CD14-positive monocyte (primary cell): ENCODE measurements around the gene C1QTNF9. TPM values are rescaled to one million over a fixed set of nuclear protein-coding genes. Genes with fewer than 3 reads are reported as not detected.

Experiments
- DNase-seq, 3 donors: peaks; one replicate each; pipeline ENCODE4 v3.0.0-alpha.2; 2011 to 2022
- H2AFZ ChIP-seq: 2 replicates; pipeline ENCODE4 v1.6.0; 2012; ENCODE audit warnings: mild to moderate bottlenecking, low read depth, low read length, inconsistent platforms; ENCODE audit not compliant: insufficient read depth, poor library complexity, severe bottlenecking
- H3K27ac ChIP-seq, 2 donors: 1 replicate in 1 of 2; 2 replicates in 1 of 2; pipeline ENCODE4 v1.5.1; 2012 to 2013; ENCODE audit warnings: low read length in 2 of 2, control low read depth in 1 of 2, inconsistent platforms in 1 of 2, low read depth in 1 of 2, mild to moderate bottlenecking in 1 of 2
- H3K27me3 ChIP-seq, 2 donors: one replicate each; pipeline versions ENCODE4 v1.6.0 to v1.6.1; 2011 to 2013; ENCODE audit warnings: low read length in 2 of 2; ENCODE audit not compliant: control insufficient read depth in 2 of 2, insufficient read depth in 2 of 2
- H3K36me3 ChIP-seq, 2 donors: replicated peaks in 1 of 2; 1 replicate in 1 of 2; 2 replicates in 1 of 2; pipeline versions ENCODE4 v1.5.1 to v1.6.1; 2012 to 2013; ENCODE audit warnings: low read length in 2 of 2, control low read depth in 1 of 2, inconsistent platforms in 1 of 2, mild to moderate bottlenecking in 1 of 2; ENCODE audit not compliant: insufficient read depth in 2 of 2, control insufficient read depth in 1 of 2
- H3K4me1 ChIP-seq, 2 donors: 1 replicate in 1 of 2; 2 replicates in 1 of 2; pipeline versions ENCODE4 v1.5.1 to v1.6.1; 2012 to 2013; ENCODE audit warnings: low read length in 2 of 2, control low read depth in 1 of 2, inconsistent platforms in 1 of 2, mild to moderate bottlenecking in 1 of 2, moderate library complexity in 1 of 2; ENCODE audit not compliant: insufficient read depth in 2 of 2, control insufficient read depth in 1 of 2
- H3K4me2 ChIP-seq: replicated peaks from 2 replicates; pipeline ENCODE3; 2012; ENCODE audit warnings: low read length, moderate library complexity, mild to moderate bottlenecking; ENCODE audit not compliant: poor library complexity, severe bottlenecking; ENCODE audit errors: extremely low read depth
- H3K4me3 ChIP-seq, 3 experiments: fragments of 200-600 bp in 1 of 3; sonication (generic) in 1 of 3; replicated peaks in 1 of 3; 1 replicate in 2 of 3; 2 replicates in 1 of 3; pipeline ENCODE4 v1.5.1; 2011 to 2013; ENCODE audit warnings: low read length in 3 of 3, mild to moderate bottlenecking in 3 of 3, control low read depth in 2 of 3, low read depth in 2 of 3, inconsistent platforms in 1 of 3, moderate library complexity in 1 of 3
- H3K79me2 ChIP-seq: 2 replicates; pipeline ENCODE4 v1.6.0; 2012; ENCODE audit warnings: mild to moderate bottlenecking, control low read depth, inconsistent platforms, low read length, moderate library complexity; ENCODE audit not compliant: insufficient read depth
- H3K9ac ChIP-seq: 2 replicates; pipeline ENCODE4 v1.6.0; 2017; ENCODE audit warnings: low read length, mild to moderate bottlenecking; ENCODE audit not compliant: insufficient read depth, poor library complexity, severe bottlenecking
- H3K9me3 ChIP-seq, 2 donors: replicated peaks in 1 of 2; 1 replicate in 1 of 2; 2 replicates in 1 of 2; pipeline versions ENCODE4 v1.5.1 to v1.6.1; 2012 to 2013; ENCODE audit warnings: low read length in 2 of 2, control low read depth in 1 of 2; ENCODE audit not compliant: control insufficient read depth in 1 of 2, insufficient read depth in 1 of 2
- H4K20me1 ChIP-seq: 2 replicates; pipeline ENCODE4 v1.6.0; 2012; ENCODE audit warnings: mild to moderate bottlenecking, low read length, control low read depth, moderate library complexity; ENCODE audit not compliant: insufficient read depth
- H3K27ac Mint-ChIP-seq, 7 donors: one replicate each; pipeline ENCODE4 v1.8.0; 2020; ENCODE audit warnings: mild to moderate bottlenecking in 7 of 7, mixed read lengths in 7 of 7, moderate library complexity in 6 of 7, inconsistent platforms in 2 of 7
- H3K27me3 Mint-ChIP-seq, 3 donors: one replicate each; pipeline ENCODE4 v1.8.0; 2021 to 2022; ENCODE audit warnings: low read depth in 3 of 3, mild to moderate bottlenecking in 3 of 3, mixed read lengths in 3 of 3, moderate library complexity in 3 of 3, inconsistent platforms in 1 of 3
- H3K36me3 Mint-ChIP-seq, 2 donors: one replicate each; pipeline ENCODE4 v1.8.0; 2020; ENCODE audit warnings: mixed read lengths in 2 of 2, inconsistent platforms in 1 of 2, mild to moderate bottlenecking in 1 of 2
- H3K4me1 Mint-ChIP-seq: one replicate; pipeline ENCODE4 v1.8.0; 2020; ENCODE audit warnings: mild to moderate bottlenecking, mixed read lengths
- H3K4me3 Mint-ChIP-seq, 2 donors: one replicate each; pipeline ENCODE4 v1.8.0; 2020; ENCODE audit warnings: mild to moderate bottlenecking in 2 of 2, mixed read lengths in 2 of 2, moderate library complexity in 1 of 2
- H3K9me3 Mint-ChIP-seq, 7 donors: one replicate each; pipeline ENCODE4 v1.8.0; 2020 to 2022; ENCODE audit warnings: mixed read lengths in 7 of 7, mild to moderate bottlenecking in 6 of 7, moderate library complexity in 6 of 7, inconsistent platforms in 2 of 7
- CTCF ChIP-seq: fragments of 200-600 bp; IDR thresholded peaks from one replicate; pipeline ENCODE4 v1.8.0; 2022; ENCODE audit warnings: antibody characterized with exemption, mild to moderate bottlenecking
- WGBS: methylation state at CpG from one replicate; pipeline ENCODE4 v1.1.5; 2013; ENCODE audit warnings: missing lambda C conversion rate; ENCODE audit not compliant: insufficient coverage; 5-methylcytosine and 5-hydroxymethylcytosine counted together
- intact Hi-C, 2 donors: fragments of 100-400 bp; cut with micrococcal nuclease; formaldehyde crosslinking; loops; one replicate each; pipeline versions ENCODE4 v1.15.0 to v1.15.1; 2023
- polyA plus RNA-seq, 3 donors: library from polyadenylated mRNA; depleted of rRNA in 1 of 3; unstranded in 2 of 3; stranded (reverse) in 1 of 3; fragments of 300-500 nt in 2 of 3; fragments of >200 nt in 1 of 3; fragmentation: Illumina TruSeq in 2 of 3; gene quantifications; 1 replicate in 2 of 3; 2 replicates in 1 of 3; pipeline ENCODE4 v1.2.3, GENCODE V29; 2012 to 2021

The C1QTNF9 gene
- polyA plus RNA-seq, 3 donors = not detected

GRCh38 chr13:24263632-24264031, 45.7 kb upstream of the C1QTNF9 start:
- Histone ChIP-seq H3K36me3 (no peaks in the 10 kb centered on the region), H3K9ac (no peak overlapping the region), H3K9me3 (no peaks in the 10 kb centered on the region), H4K20me1 (no peaks in the 10 kb centered on the region), H2AFZ (peak overlapping the region; percentile 7), H3K79me2 (no peaks in the 10 kb centered on the region), H3K27ac (no peak overlapping the region), H3K27me3 (no peaks in the 10 kb centered on the region), H3K4me3 (no peak overlapping the region), H3K4me1 (peaks cover 18 to 24% of the 10 kb centered on the region in 2 donors), H3K4me2 (no peak overlapping the region)
- Mint-ChIP-seq H3K27ac (no peak overlapping the region), H3K9me3 (no peaks in the 10 kb centered on the region), H3K27me3 (peaks cover 0 to 1% (median 0%) of the 10 kb centered on the region in 3 donors), H3K4me1 (peaks cover 35% of the 10 kb centered on the region), H3K4me3 (no peak overlapping the region), H3K36me3 (no peaks in the 10 kb centered on the region)
- WGBS = 90% methylated on average over 3 of the region's 4 CpGs
- no peak for DNase-seq
- TF ChIP-seq CTCF = no peak
- intact Hi-C loops = no loop called here

- peaks cover 22 to 29% of the 10 kb centered on the region in 2 donors for H3K4me1 ChIP-seq
- intact Hi-C loops = no loop called here
These were observed 44.4 kb upstream of the C1QTNF9 start for GRCh38 chr13:24264976-24265375.

More at GRCh38 chr13:24264976-24265375, 44.4 kb upstream of the C1QTNF9 start:
- Mint-ChIP-seq H3K36me3 (no peaks in the 10 kb centered on the region), H3K27ac (peak overlapping the region in 3 of 7 donors; percentile 54 to 82 (median 79)), H3K9me3 (no peaks in the 10 kb centered on the region), H3K4me1 (peaks cover 39% of the 10 kb centered on the region), H3K27me3 (peaks cover 0 to 1% (median 0%) of the 10 kb centered on the region in 3 donors), H3K4me3 (no peak overlapping the region)
- H3K27me3 ChIP-seq = no peaks in the 10 kb centered on the region
- DNase-seq = no peak
- H3K4me3 ChIP-seq = no peak overlapping the region
- 33% methylated on average over 8 of the region's 8 CpGs for WGBS
- TF ChIP-seq CTCF = no peak
- no peak overlapping the region for H3K27ac ChIP-seq
- no peak overlapping the region for H3K4me2 ChIP-seq
- no peak overlapping the region for H3K9ac ChIP-seq
- no peaks in the 10 kb centered on the region for H3K9me3 ChIP-seq
- H2AFZ ChIP-seq = peak overlapping the region; percentile 71
- no peaks in the 10 kb centered on the region for H4K20me1 ChIP-seq
- peaks cover 3% of the 10 kb centered on the region for H3K79me2 ChIP-seq
- no peaks in the 10 kb centered on the region for H3K36me3 ChIP-seq
